Measurements from ENCODE around the gene INPP5A. TPM values are rescaled to one million over a fixed set of nuclear protein-coding genes. Genes with fewer than 3 reads are reported as not detected.

The INPP5A gene
- total and polyA plus RNA-seq, 10 of the 15 experiments (the other 5 are each of a cell fraction or from before 2014, with no cell fraction given) = 0.52 to 15.0 (median 6.3) TPM

DNA sequence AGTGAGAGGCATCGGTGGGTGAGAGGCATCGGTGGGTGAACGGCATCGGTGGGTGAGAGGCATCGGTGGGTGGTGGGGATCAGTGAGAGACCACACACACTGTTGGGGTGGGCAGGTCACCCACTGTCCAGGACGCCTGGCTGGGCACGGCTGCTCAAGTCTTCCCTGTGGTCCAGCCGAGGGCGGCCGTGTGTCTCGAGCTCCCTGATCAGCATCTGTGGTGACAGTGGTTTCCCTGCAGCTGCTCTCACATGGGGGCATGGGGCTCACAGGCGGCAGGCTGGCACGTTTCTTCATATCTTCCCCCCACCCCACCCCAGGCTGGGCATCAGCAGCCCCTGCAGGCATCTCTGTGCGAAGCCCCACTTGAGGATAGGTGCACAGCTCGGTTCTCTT is 170.2 kb downstream of the INPP5A start:
- CTCF ChIA-PET = no interaction called here

More for the DNA sequence above, 170.2 kb downstream of the INPP5A start:
- WGBS (ENCODE audit: insufficient coverage, insufficient replicate concordance, low lambda C conversion rate, missing lambda C conversion rate) = 85% methylated on average over 15 of the region's 15 CpGs
- no peak overlapping the region for H3K4me2 ChIP-seq (ENCODE audit: control insufficient read depth, insufficient read depth)
- DNase-seq (ENCODE audit: low read depth, low spot score) (no peak), FAIRE-seq (no peak), ATAC-seq (no peak)
- TF ChIP-seq MTA2 (IDR thresholded peaks at IDR 0.05; ENCODE audit: low read depth) (no peak), EGR1 (IDR thresholded peaks at IDR 0.05; ENCODE audit: borderline replicate concordance in 1 of 2, low read depth in 2 of 2, low read length in 2 of 2) (no peak), PML (IDR thresholded peaks at IDR 0.05; ENCODE audit: low read length) (no peak), MEF2A (IDR thresholded peaks at IDR 0.05; ENCODE audit: insufficient read depth, low read depth, low read length) (no peak), EP300 (IDR thresholded peaks at IDR 0.05; ENCODE audit: borderline replicate concordance in 1 of 2, control insufficient read depth in 1 of 2, low read depth in 2 of 2, low read length in 2 of 2) (no peak), JUND (IDR thresholded peaks at IDR 0.05; ENCODE audit: low read depth, low read length) (no peak), KLF5 (IDR thresholded peaks at IDR 0.05; ENCODE audit: partially characterized antibody) (no peak), SMAD1 (IDR thresholded peaks at IDR 0.05; ENCODE audit: low read depth, partially characterized antibody) (no peak), FOXK2 (IDR thresholded peaks at IDR 0.05) (no peak), SP1 (IDR thresholded peaks at IDR 0.05; ENCODE audit: low read depth, low read length) (no peak), MEF2B (IDR thresholded peaks at IDR 0.05; ENCODE audit: partially characterized antibody, poor library complexity, severe bottlenecking) (no peak), ETV6 (conservative IDR thresholded peaks at IDR 0.05 in 1 of 2, IDR thresholded peaks at IDR 0.05 in 1 of 2; ENCODE audit: borderline replicate concordance in 1 of 2, low read depth in 1 of 2) (no peak), IRF5 (IDR thresholded peaks at IDR 0.05; ENCODE audit: borderline replicate concordance) (no peak), PAX5 (IDR thresholded peaks at IDR 0.05; ENCODE audit: borderline replicate concordance, low read depth, low read length) (no peak), IKZF1 (conservative IDR thresholded peaks at IDR 0.05) (no peak), ZNF622 (IDR thresholded peaks at IDR 0.05) (no peak)
- TF ChIP-seq, protein P1, sequence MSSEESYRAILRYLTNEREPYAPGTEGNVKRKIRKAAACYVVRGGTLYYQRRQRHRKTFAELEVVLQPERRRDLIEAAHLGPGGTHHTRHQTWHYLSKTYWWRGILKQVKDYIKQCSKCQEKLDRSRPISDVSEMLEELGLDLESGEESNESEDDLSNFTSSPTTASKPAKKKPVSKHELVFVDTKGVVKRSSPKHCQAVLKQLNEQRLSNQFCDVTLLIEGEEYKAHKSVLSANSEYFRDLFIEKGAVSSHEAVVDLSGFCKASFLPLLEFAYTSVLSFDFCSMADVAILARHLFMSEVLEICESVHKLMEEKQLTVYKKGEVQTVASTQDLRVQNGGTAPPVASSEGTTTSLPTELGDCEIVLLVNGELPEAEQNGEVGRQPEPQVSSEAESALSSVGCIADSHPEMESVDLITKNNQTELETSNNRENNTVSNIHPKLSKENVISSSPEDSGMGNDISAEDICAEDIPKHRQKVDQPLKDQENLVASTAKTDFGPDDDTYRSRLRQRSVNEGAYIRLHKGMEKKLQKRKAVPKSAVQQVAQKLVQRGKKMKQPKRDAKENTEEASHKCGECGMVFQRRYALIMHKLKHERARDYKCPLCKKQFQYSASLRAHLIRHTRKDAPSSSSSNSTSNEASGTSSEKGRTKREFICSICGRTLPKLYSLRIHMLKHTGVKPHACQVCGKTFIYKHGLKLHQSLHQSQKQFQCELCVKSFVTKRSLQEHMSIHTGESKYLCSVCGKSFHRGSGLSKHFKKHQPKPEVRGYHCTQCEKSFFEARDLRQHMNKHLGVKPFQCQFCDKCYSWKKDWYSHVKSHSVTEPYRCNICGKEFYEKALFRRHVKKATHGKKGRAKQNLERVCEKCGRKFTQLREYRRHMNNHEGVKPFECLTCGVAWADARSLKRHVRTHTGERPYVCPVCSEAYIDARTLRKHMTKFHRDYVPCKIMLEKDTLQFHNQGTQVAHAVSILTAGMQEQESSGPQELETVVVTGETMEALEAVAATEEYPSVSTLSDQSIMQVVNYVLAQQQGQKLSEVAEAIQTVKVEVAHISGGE (CRISPR knock-in tag; IDR thresholded peaks at IDR 0.05) = no peak
- H3K9ac ChIP-seq (ENCODE audit: control insufficient read depth, insufficient read depth, low read length) = no peak overlapping the region
- H3K4me1 ChIP-seq (ENCODE audit: control insufficient read depth, insufficient read depth, low read length) = no peaks in the 10 kb centered on the region
- H3K4me3 ChIP-seq = no peak overlapping the region
- ChIA-PET SMC1A (ENCODE audit: uncharacterized antibody, unreplicated experiment) (no interaction called here), RAD21 (ENCODE audit: unreplicated experiment) (no interaction called here), POLR2A (no interaction called here)
- no TSS peak for BruUV-seq (replicated peaks)
- in situ Hi-C loops (cut with MboI) (no loop called here), intact Hi-C loops (cut with micrococcal nuclease; ENCODE audit: unreplicated experiment) (no loop called here)
- H2AFZ ChIP-seq (ENCODE audit: control insufficient read depth, low read depth, low read length) = no peak overlapping the region
- H3K36me3 ChIP-seq (ENCODE audit: control insufficient read depth in 2 of 2, insufficient read depth in 2 of 2, low read length in 1 of 2) = peaks cover 0 to 3% of the 10 kb centered on the region in 2 experiments; a peak in 2 of 4 replicates
- no peaks in the 10 kb centered on the region for H4K20me1 ChIP-seq (ENCODE audit: control insufficient read depth, insufficient read depth)
- H3K9me3 ChIP-seq (replicated peaks; ENCODE audit: control insufficient read depth, insufficient read depth, low read length) = peaks cover 8% of the 10 kb centered on the region; the same call in 1 of the 3 replicates
- H3K79me2 ChIP-seq (ENCODE audit: control insufficient read depth, insufficient read depth, low read length) = no peaks in the 10 kb centered on the region
- H3K27ac ChIP-seq (ENCODE audit: control insufficient read depth, insufficient read depth) = no peak overlapping the region
- H3K27me3 ChIP-seq (replicated peaks in 1 of 2; ENCODE audit: control insufficient read depth in 2 of 2, insufficient read depth in 2 of 2, low read length in 1 of 2) = no peaks in the 10 kb centered on the region

All from GM12878 (cell line).